ENCODE measurements around the gene CLTB.
A peak's percentile ranks its signal among the peaks of the same experiment; 100 is the strongest.

The CLTB gene

DNA sequence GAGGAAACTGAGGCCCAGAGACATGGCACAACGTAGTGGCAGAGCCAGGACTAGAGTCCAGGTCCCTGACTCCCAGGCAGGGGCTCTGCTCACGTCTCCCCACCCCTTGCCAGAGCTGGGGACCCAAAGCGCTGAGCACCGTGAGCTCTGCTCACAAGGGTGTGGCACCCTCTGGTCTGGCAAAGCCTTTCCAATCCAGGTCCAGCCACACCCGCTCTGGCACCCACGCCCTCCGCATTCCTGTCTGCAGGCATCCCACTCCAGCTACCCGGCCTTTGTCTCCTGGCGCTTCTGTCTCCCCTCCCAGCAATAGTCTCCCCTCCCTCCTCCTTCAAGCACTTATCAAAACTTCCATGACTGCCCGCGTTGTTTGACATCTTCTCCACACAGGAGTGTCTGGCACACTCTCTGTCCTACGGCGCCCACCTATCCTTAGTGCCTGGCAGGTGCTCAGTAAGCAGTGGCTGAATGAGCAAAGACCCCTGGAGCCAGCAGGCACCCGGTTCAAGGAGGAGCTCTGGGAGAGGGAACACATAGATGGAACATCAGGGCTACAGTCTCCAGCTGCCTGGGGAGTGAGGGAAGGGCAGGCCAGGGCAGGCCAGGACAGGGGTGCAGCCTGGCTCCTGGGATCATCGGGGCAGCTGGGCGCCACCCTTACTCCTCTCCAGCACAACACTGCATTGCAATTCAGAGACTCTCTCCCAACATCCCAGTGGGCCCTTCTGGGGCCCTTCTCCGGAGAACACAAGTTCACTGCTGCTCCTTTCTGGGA is 15.8 kb downstream of the CLTB start:
- DNase-seq, result no peak

GRCh38 chr5:176397736-176398420 is 18.5 kb downstream of the CLTB start:
- no peak for DNase-seq

DNA sequence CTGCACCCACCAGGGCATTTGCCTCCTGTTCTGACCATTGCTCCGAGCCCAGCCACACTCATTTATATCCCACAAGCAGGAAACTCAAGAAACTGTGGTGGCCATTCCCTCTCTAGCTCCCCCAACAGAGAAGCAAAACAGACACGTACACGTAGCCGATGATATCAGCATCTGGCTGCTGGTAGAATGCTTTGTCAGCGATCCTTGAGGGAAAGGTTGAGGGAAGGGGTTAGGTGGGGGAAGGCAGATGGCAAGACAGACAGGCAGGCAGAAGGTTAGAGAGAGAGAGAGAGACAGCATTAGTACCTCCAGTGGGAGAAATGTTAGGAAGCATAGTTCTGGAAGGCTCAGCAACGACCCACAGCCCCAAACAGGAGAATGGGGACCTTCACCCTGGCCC is 20.0 kb downstream of the CLTB start:
- DNase-seq, result no peak

GRCh38 chr5:176394881-176395675 is 21.3 kb downstream of the CLTB start:
- no peak for DNase-seq

GRCh38 chr5:176394096-176394495 is 22.2 kb downstream of the CLTB start:
- DNase-seq, result no peak

GRCh38 chr5:176392526-176392925 is 23.8 kb downstream of the CLTB start:
- no peak for DNase-seq

GRCh38 chr5:176391999-176392398 is 24.3 kb downstream of the CLTB start:
- DNase-seq, result peak; percentile 34

GRCh38 chr5:176391479-176391878 is 24.9 kb downstream of the CLTB start:
- DNase-seq, result no peak

DNA sequence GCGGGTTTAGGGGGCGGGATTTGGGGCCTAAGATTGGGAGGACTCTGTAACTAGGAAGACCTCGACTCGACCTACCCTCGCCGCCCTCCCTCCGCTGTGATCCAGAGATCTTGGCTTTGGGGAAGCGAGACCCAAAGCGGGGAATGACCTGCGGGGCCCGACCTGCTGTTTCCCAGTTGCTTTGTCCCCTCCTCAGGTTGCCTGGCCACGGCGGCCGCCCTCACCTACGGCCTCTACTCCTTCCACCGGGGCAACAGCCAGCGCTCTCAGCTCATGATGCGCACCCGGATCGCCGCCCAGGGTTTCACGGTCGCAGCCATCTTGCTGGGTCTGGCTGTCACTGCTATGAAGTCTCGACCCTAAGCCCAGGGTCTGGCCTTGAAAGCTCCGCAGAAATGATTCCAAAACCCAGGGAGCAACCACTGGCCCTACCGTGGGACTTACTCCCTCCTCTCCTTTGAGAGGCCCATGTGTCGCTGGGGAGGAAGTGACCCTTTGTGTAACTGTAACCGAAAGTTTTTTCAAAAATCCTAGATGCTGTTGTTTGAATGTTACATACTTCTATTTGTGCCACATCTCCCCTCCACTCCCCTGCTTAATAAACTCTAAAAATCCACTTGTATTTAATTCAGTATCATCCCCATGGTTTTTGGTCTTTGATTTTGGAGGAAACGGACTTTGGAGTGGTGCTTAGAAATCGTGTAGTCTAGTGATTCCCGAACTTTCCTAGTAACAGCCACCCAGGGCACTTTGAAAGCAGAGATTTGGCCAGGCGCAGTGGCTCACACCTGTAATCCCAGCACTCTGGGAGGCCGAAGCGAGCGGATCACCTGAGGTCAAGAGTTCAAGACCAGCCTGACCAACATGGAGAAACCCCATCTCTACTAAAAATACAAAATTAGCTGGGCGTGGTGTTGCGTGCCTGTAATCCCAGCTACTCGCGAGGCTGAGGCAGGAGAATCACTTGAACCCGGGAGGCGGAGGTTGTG is 26.9 kb downstream of the CLTB start:
- no peak for DNase-seq

DNA sequence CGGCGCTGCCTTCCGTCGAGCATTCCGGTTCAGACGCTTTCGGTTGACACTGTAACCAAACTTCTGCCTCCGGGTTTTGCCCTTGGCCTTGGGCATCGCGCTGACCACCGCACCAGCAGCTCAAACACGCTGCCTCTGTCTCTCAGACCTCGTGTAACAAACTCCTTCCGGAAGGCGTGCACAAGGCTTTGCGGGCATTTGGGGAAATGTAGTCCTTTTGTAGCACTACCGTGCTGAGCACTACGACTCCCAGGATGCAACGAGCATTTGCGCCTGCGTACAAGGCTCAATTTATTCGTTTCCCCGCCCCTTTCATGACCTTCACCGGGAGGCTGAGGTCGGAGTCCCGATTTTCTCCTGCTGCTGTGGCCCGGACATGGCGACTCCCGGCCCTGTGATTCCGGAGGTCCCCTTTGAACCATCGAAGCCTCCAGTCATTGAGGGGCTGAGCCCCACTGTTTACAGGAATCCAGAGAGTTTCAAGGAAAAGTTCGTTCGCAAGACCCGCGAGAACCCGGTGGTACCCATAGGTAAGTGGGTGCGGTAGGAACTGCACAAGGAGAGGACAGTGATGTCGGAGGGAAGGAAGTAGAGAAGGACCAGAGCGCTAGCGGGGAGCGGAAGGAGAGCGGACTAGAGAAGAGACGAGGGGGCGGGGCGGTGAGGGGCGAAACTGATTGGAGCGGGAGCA is 27.8 kb downstream of the CLTB start, which contains the start of the genes HIGD2A and NOP16:
Gene HIGD2A, plus strand, starts transcription at position 308 of the 691 bp plus-strand sequence. Its CDS starts 69 bp downstream, at position 377.
Gene NOP16, minus strand, starts transcription at position 155 of the 691 bp plus-strand sequence. Its CDS starts 59 bp downstream, at position 96.
- peak; percentile 98 for DNase-seq

- DNase-seq, result no peak
Measured at GRCh38 chr5:176388003-176388443, 28.3 kb downstream of the CLTB start.

DNA sequence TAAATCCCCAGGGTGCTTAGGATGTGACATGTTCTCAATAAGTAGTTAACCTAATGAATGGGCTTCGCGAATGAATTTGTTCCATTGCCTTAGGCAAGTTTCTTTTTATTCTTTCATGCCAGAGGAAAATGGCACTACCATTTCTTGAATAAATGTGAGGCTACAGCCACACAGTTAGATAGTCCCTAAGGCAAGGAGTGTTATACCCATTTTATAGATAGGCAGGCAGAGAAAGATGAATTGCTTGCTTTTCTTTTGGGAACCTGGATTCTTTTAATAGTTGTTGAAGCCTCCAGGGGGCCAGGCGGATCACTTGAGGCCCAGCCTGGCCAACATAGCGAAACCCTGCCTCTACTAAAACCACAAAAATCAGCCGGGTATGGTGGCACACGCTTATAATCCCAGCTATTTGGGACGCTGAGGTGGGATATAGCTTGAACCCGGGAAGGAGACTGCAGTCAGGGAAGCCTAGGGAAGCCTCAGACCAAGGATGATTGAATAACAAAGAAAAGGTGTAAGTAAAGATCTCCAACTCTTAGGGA is 28.9 kb downstream of the CLTB start:
- DNase-seq, result no peak

GRCh38 chr5:176386491-176386890 is 29.8 kb downstream of the CLTB start:
- DNase-seq, result no peak

GRCh38 chr5:176384991-176385390 is 31.3 kb downstream of the CLTB start:
- no peak for DNase-seq

- no peak for DNase-seq
Measured at GRCh38 chr5:176384366-176384930, 31.9 kb downstream of the CLTB start.

GRCh38 chr5:176383961-176384360 is 32.4 kb downstream of the CLTB start:
- DNase-seq, result no peak

GRCh38 chr5:176383248-176383905 is 33.0 kb downstream of the CLTB start:
- no peak for DNase-seq

DNA sequence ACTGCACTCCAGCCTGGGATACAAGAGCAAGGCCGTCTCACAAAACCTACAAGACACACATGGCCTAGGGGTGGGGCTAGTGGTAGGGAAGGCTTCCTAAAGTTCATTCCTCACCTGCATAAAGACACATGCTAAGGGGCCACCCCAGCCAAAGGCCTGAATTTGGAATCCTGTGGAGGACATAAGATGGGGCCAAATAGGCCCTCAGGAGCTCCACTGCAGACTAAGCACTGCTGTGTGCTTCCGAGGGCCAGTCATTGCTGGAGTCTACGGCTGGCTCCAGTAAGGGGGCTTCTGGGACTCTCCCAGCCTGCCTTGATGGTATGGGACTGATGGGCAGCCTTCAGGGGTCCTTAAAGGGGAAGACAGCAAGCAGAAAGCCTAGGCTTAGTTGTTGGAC is 33.6 kb downstream of the CLTB start:
- no peak for DNase-seq

DNA sequence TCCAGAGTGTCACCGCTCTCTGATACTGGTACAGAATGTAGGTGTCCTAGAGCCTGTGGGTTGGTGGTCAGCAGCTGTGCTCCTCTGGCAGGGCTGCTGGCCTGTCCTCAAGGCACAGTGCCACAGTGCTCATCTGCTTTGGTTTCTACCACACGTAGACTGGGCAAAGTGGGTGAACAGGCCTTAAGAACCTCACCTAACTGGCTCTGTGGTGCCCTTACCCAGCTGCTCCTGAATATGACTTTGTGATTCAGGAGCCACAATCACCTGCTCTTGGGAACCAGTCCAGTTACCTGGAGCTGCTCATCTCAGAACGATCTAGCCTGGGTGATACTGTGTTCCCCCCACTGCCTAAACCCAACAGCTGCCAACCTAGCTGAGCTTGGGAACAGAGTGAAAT is 34.4 kb downstream of the CLTB start:
- DNase-seq, result no peak

DNA sequence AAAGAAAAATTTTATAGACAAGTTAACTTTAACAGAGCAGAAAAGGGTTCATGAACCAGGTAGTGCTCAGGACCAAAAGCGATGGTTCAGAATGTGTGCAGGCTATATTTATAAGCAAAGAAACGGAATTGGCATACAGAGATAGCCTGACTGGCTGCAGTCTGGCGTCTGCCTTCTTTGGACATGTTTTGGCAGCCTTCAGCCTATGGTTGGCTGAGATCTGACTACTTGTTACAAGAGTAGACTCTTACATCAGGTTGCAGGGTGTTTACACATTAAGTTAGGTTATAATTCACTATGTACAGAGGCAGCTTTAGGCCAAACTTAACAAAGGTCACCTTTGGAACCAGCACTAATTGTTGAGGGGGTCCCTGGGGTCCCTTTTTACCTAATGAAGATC is 34.9 kb downstream of the CLTB start:
- no peak for DNase-seq
